GM19238 (cell line): ENCODE data around the gene DPY19L3.
"Not testable (repeated sequence)": the region's sequence is repeated elsewhere in the genome, so short reads cannot be mapped to it uniquely, and the experiment has no call there.

Experiments used
- DNase-seq: peaks from one replicate; pipeline ENCODE4 v3.0.0; 2011; ENCODE audit warnings: low spot score; ENCODE audit not compliant: insufficient read length

The DPY19L3 gene

GRCh38 chr19:32438751-32439150 is 33.2 kb downstream of the DPY19L3 start:
- DNase-seq, result no peak

- DNase-seq, result no peak
Measured at GRCh38 chr19:32442650-32443049, 37.1 kb downstream of the DPY19L3 start.

DNA sequence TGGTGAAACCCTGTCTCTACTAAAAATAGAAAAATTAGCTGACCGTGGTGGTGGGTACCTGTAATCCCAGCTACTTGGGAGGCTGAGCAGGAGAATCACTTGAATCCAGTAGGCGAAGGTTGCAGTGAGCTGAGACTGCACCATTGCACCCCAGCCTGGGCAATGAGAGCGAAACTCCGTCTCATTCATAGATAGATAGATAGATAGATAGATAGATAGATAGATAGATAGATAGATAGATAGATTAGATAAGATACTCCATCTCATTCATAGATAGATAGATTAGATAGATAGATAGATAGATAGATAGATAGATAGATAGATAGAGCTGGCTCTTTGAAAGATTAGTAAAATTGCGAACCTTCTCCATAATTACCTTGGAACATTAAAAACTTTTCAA is 42.0 kb downstream of the DPY19L3 start:
- not testable (repeated sequence) for DNase-seq

- no peak for DNase-seq
Measured at GRCh38 chr19:32448026-32448425, 42.5 kb downstream of the DPY19L3 start.

DNA sequence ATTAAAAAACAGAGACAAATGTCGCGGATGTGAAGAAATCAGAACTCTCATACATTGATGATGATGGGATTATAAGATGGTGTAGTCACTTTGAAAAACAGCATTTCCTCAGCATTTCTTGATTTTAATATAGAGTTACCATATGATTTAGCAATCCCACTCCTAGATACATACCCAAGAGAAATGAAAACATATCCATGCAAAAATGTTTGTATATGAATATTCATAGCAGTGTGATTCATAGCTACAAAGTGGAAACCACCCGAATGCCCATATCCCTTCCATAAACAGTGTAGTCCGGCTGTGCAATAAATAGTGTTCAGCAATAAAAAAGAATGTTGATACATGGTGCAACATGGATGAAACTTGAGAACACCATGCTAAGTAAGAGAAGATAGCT is 44.6 kb downstream of the DPY19L3 start:
- DNase-seq, result no peak

GRCh38 chr19:32453736-32454135 is 48.2 kb downstream of the DPY19L3 start:
- no peak for DNase-seq

- no peak for DNase-seq
Measured at GRCh38 chr19:32456406-32456805, 50.8 kb downstream of the DPY19L3 start.

- DNase-seq, result no peak
Measured at GRCh38 chr19:32457571-32458158, 52.1 kb downstream of the DPY19L3 start.

DNA sequence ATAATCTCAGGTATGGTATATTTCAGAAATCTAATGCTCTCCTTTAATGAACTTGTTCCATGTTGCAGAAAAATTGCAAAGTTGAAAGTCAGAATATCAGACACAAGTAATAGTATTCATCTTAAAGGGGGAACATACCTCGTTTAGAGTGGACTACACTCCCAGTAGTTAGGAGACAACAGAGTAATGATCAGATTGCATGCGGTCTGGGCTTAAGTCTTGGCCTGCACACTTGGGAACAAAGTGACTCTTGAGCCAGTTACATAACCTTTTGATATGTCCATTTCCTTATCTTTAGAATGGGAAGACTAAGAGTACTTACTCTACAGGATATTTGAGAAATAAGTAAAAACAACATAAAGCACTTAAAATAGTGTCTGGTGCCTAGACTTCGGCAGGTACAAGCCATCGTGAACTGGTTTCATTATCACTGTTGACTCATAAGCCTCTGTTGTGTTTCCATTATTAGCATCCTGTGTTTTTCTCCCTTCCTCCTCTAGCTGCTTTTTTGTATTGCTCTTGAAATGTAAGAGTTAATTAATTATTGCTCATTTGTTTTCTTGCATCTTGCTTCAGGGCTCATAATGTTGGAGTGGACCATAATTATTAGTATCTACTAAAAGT is 53.0 kb downstream of the DPY19L3 start:
- peak; percentile 8 for DNase-seq

DNA sequence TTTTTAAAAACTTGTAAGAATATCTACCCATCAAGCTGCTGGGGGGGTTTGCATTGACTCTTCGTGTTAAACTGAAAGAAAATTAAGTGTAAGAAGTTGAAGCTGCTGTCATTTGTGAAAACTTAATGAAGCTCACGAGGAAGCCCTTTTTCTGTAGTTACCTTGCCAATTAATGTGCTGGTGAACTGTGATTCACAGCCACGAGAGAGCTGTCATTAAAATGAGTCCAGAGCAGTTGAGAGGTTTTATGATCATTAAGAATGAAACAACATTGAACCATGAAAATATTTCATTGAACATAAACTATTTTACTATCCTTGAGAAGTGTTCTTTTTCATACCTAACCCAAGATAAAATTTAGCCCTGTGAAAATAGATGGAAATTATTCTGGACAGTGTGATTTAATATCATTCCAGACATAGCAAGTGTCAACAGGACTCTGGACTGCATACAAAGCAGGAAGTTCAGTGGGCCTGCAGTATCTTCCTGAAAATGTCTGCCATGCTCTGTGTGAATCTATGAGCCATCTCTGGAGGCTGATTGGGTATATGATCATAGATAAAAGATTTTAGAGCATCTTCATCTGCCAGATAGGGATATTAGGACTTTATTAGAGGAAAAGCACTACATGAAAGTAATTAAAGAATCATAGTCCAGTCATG is 53.8 kb downstream of the DPY19L3 start:
- DNase-seq, result no peak

GRCh38 chr19:32460476-32460875 is 54.9 kb downstream of the DPY19L3 start:
- DNase-seq, result no peak

DNA sequence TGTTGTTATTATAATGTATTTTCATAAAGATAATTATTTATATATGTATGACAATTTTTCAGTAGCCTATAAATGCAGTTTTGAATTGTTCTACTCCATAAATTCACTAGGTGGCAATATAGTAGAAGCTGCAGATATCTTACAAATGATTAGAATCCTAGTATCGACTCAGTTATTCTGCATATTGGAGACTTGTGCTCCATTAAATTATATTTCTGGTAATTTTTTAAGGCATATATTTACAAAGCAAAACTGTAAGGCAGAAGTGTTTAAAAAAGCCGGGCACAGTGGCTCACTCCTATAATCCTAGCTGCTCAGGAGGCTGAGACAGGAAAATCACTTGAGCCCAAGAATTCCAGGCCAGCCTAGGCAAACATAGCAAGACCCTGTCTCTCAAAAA is 58.7 kb downstream of the DPY19L3 start:
- no peak for DNase-seq

- no peak for DNase-seq
Measured at GRCh38 chr19:32465176-32465575, 59.6 kb downstream of the DPY19L3 start.

DNA sequence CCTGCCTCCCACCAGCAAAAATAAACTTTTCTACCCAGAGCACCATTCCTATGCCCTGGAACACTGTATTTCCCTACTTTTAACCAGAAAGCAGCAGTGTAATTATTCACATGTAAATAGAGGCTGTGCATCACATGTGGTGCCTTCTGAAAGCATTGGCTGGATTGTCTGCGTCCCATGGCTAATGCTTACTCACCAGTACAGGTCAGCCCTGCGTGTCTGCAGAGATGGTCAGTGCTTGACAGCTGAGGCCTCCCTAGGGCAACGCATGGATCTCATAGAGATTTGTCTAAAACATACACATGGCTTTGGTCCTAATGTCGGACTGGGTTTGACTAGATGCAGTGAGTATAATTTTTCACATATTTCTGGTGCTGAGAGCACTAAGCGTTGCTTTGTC is 64.2 kb downstream of the DPY19L3 start:
- DNase-seq, result no peak

DNA sequence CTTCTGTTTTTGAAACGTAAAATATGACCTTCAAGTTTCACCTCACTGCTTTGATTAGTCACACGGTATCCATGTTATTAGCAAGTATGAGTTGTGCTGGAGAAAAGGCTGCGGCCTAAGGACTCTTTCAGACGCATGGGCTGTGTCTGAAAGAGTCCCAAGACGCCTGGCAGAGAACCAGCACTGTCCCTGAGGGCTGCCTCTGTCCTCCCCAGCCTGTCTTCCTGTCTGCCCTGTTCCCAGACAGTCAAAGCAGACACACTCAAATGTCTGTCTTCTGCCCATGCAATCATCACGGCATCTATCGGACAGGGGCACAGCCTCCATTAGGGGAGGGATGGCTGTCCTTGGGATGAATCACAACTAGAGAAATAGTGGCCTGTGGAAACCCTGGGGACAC is 65.5 kb downstream of the DPY19L3 start:
- DNase-seq, result no peak

DNA sequence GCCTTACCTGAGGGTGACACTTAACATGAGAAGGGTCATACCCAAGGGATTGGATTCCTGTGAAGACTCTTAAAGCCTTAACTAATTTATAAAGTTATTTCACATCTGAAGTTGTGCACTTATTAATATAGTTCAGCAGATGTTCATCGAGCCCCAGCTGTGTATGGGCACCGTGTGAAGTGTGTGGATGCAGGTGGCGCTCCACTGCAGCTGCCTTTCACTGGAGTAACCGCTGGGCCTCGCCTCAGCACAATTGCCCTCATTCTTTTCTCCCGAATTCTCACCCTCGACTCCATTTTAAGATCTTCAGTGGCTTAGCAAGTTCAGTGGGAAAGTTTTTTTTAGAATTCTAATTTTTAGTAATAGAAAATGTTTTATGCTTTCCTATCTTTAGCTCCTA is 66.2 kb downstream of the DPY19L3 start:
- DNase-seq, result no peak

GRCh38 chr19:32475141-32476031 is 69.8 kb downstream of the DPY19L3 start:
- no peak for DNase-seq

GRCh38 chr19:32476032-32476350 is 70.4 kb downstream of the DPY19L3 start:
- DNase-seq, result no peak

GRCh38 chr19:32480321-32480720 is 74.8 kb downstream of the DPY19L3 start:
- DNase-seq, result no peak

- DNase-seq, result no peak
Measured at GRCh38 chr19:32483574-32483973, 78.0 kb downstream of the DPY19L3 start.

- DNase-seq, result no peak
Measured at GRCh38 chr19:32489971-32490370, 84.4 kb downstream of the DPY19L3 start.

DNA sequence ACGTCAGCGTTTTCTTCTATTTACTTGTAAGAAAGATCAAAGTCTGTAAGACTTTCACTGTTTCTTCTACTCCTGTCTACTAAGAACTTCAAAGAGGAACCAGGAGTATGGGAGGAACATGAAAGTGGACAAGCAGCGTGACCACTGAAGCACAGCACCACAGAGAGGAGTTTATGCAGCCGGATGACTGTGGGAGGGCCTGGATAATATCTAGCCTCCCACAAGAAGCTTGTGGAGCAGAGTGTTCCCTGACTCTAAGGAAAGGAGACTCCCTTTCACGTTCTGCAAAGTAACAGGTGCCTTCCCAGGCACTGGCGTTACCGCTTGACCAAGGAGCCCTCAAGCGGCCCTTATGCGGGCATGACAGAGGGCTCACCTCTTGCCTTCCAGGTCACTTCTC is 91.8 kb downstream of the DPY19L3 start:
- no peak for DNase-seq
